ENCODE results near the gene DIPK1C. TPM values are rescaled to one million over a fixed set of nuclear protein-coding genes. Genes with fewer than 3 reads are reported as not detected.
A peak's percentile ranks its signal among the peaks of the same experiment; 100 is the strongest.

The DIPK1C gene
- total and polyA plus RNA-seq, 9 donors, result 6.1 to 18.1 (median 13.2) TPM

DNA sequence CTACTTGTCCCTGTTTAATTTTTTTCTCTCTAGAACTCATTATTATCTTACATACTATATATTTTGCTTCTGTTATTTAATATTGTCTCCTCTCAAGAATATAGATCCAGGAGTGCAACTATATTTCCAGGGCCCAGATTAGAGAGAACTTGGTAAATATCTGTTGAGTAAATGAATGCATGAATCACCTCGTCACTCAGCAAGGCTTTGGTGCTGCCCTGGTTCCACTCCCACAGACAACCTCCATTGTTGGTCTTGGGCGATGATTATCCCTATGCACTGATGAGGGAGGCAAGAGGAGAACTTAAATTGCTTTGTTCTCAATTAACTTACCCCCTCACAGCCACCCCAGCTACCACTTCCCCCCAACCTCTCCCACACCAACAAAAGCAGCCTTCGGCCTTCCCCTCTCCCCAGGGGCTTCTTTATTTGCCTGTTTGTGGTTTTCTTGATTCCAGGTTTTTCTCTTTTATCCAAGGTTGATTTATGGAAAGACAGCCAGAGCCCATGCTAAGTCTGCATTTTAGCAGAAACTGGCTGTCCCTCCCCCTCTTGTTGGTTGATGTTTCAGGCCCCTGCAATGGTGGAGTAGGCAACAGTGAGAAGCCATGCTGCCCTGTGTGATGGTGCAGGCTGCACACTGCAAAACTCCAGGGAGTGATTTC, 17.0 kb upstream of the DIPK1C start:
- no peak for DNase-seq
- Histone ChIP-seq H3K27ac (ENCODE audit: low read length) (no peak overlapping the region), H3K27me3 (ENCODE audit: control insufficient read depth, insufficient read depth, low read length) (peaks cover 5% of the 10 kb centered on the region), H3K4me1 (ENCODE audit: control insufficient read depth, insufficient read depth, low read length) (no peaks in the 10 kb centered on the region), H3K4me3 (ENCODE audit: low read length) (no peak overlapping the region), H3K9me3 (replicated peaks; ENCODE audit: control insufficient read depth, low read depth, low read length) (no peaks in the 10 kb centered on the region), H3K36me3 (ENCODE audit: control insufficient read depth, insufficient read depth, low read length) (no peaks in the 10 kb centered on the region)
- WGBS (ENCODE audit: insufficient coverage), result no CpG with 5 or more reads among the region's 3 CpGs

DNA sequence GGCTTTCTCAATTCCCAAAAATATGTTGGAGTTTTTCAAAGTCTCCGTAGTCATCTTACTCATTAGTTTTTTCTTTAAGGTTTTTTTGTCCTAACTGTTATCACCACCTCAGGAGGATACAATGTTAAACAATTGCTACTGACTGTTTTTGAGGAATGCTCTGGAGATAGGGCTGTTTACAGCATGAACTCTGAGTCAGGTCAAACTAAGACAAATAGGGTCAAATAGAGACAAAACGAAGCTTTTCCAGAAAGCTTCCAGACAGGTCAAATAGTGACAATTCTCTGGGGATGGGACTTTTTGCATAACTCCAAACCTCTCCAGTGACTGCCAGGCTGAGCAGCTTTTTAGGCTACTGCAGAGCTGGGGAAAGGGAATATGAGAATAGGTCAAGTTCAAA, 15.2 kb upstream of the DIPK1C start:
- Histone ChIP-seq H3K27ac (ENCODE audit: low read length) (no peak overlapping the region), H3K27me3 (ENCODE audit: control insufficient read depth, insufficient read depth, low read length) (peaks cover 5% of the 10 kb centered on the region), H3K9me3 (replicated peaks; ENCODE audit: control insufficient read depth, low read depth, low read length) (no peaks in the 10 kb centered on the region), H3K4me1 (ENCODE audit: control insufficient read depth, insufficient read depth, low read length) (peaks cover 2% of the 10 kb centered on the region), H3K4me3 (ENCODE audit: low read length) (no peak overlapping the region), H3K36me3 (ENCODE audit: control insufficient read depth, insufficient read depth, low read length) (no peaks in the 10 kb centered on the region)
- DNase-seq, result no peak
- 33% methylated on average over 1 of the region's 2 CpGs for WGBS (ENCODE audit: insufficient coverage)

DNA sequence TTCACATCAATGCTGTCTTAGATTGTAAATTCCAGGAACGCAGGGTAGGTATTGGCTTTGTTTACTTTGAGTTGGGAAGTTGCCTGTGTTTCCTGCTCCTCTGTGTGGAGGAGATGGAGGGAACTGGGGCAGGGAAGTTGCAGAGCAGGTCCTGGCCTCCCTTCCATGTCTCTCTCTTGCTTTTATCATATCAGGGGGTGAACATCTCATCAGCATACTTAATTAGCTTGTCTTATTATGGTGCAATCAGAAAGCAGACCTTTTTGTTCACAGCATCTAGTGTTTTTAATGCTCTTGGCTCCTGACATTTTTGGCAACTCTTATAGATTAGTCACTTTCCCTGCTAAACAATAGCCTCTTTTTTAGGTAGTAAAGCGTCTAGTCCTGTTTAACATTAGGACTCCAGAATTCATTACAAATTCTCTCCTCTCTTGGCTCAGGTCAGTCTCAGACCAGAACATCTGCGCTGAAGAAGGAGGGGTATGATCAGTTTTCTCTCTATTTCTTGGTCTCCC, 11.5 kb upstream of the DIPK1C start:
- H3K9me3 ChIP-seq (replicated peaks; ENCODE audit: control insufficient read depth, low read depth, low read length), result no peaks in the 10 kb centered on the region
- WGBS (ENCODE audit: insufficient coverage), result no CpG with 5 or more reads among the region's 3 CpGs
- no peaks in the 10 kb centered on the region for H3K27me3 ChIP-seq (ENCODE audit: control insufficient read depth, insufficient read depth, low read length)
- no peak overlapping the region for H3K4me3 ChIP-seq (ENCODE audit: low read length)
- H3K27ac ChIP-seq (ENCODE audit: low read length), result peak overlapping the region; percentile 72
- peak; percentile 96 for DNase-seq
- peaks cover 7% of the 10 kb centered on the region for H3K4me1 ChIP-seq (ENCODE audit: control insufficient read depth, insufficient read depth, low read length)
- no peaks in the 10 kb centered on the region for H3K36me3 ChIP-seq (ENCODE audit: control insufficient read depth, insufficient read depth, low read length)

DNA sequence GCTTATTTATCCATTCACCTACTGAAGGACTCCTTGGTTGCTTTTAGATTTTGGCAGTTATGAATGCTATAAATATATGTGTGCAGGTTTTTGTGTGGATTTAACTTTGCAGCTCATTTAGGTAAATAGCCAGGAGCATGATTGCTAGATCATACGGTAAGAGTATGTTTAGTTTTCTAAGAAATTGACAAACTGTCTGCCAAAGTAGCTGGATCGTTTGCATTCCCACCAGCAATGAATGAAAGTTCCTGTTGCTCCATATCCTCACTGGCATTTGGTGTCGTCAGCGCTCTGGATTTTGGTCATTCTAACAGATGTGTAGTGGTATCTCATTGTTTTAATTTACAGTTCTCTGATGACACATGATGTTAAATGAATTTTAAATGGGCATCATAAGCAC, 8.7 kb upstream of the DIPK1C start:
- no peak for DNase-seq
- peaks cover 10% of the 10 kb centered on the region for H3K27me3 ChIP-seq (ENCODE audit: control insufficient read depth, insufficient read depth, low read length)
- no peak overlapping the region for H3K4me3 ChIP-seq (ENCODE audit: low read length)
- H3K27ac ChIP-seq (ENCODE audit: low read length), result no peak overlapping the region
- peaks cover 17% of the 10 kb centered on the region for H3K4me1 ChIP-seq (ENCODE audit: control insufficient read depth, insufficient read depth, low read length)
- 53% methylated on average over 2 of the region's 4 CpGs for WGBS (ENCODE audit: insufficient coverage)
- no peaks in the 10 kb centered on the region for H3K36me3 ChIP-seq (ENCODE audit: control insufficient read depth, insufficient read depth, low read length)
- no peaks in the 10 kb centered on the region for H3K9me3 ChIP-seq (replicated peaks; ENCODE audit: control insufficient read depth, low read depth, low read length)

DNA sequence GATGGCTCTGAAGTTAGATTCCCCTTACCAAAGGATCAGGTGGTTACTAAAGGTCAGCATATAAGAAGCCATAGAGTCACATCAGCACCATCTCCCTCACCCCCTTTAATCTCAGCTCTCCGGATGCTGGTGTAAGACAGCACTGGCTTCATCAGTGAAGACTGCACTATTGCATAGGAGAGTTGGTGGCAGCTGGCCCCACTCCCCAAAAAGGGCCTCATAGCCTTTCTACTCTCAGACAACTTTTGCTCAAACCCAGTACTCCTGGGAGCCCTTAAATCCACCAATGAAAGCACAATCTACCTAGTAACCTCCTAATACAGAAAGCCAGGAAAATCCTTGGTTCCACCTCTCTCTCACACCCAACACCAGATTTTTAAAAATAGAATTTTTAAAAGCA, 6.9 kb upstream of the DIPK1C start:
- WGBS (ENCODE audit: insufficient coverage), result no CpG with 5 or more reads among the region's 1 CpG
- H3K4me3 ChIP-seq (ENCODE audit: low read length), result no peak overlapping the region
- peak; percentile 57 for DNase-seq
- no peaks in the 10 kb centered on the region for H3K36me3 ChIP-seq (ENCODE audit: control insufficient read depth, insufficient read depth, low read length)
- H3K9me3 ChIP-seq (replicated peaks; ENCODE audit: control insufficient read depth, low read depth, low read length), result no peaks in the 10 kb centered on the region
- peaks cover 23% of the 10 kb centered on the region for H3K4me1 ChIP-seq (ENCODE audit: control insufficient read depth, insufficient read depth, low read length)
- H3K27me3 ChIP-seq (ENCODE audit: control insufficient read depth, insufficient read depth, low read length), result peaks cover 17% of the 10 kb centered on the region
- peak overlapping the region; percentile 16 for H3K27ac ChIP-seq (ENCODE audit: low read length)

DNA sequence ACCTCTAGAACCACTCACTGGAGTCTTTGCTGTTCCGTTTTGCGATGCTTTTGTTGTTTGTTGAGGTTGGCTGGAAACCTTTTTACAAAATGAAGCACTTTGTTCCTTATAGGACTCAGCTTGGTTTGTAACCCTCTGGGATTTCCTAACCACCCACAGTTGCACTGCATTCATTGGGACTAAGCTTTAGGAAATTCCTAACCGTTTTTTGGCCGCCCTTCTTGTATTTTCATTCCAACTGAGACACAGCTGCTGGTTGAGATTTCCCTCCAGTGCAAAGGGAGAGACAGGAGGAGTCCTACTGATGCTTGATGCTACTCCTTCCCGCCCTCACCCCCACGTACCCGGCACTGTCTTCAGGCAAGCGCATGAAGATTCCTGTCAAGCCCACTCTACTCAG, 6.1 kb upstream of the DIPK1C start:
- Histone ChIP-seq H3K27ac (ENCODE audit: low read length) (peak overlapping the region; percentile 16), H3K27me3 (ENCODE audit: control insufficient read depth, insufficient read depth, low read length) (peaks cover 24% of the 10 kb centered on the region), H3K36me3 (ENCODE audit: control insufficient read depth, insufficient read depth, low read length) (no peaks in the 10 kb centered on the region), H3K4me3 (ENCODE audit: low read length) (no peak overlapping the region), H3K9me3 (replicated peaks; ENCODE audit: control insufficient read depth, low read depth, low read length) (no peaks in the 10 kb centered on the region), H3K4me1 (ENCODE audit: control insufficient read depth, insufficient read depth, low read length) (peaks cover 29% of the 10 kb centered on the region)
- DNase-seq, result peak; percentile 88
- 26% methylated on average over 5 of the region's 8 CpGs for WGBS (ENCODE audit: insufficient coverage)

DNA sequence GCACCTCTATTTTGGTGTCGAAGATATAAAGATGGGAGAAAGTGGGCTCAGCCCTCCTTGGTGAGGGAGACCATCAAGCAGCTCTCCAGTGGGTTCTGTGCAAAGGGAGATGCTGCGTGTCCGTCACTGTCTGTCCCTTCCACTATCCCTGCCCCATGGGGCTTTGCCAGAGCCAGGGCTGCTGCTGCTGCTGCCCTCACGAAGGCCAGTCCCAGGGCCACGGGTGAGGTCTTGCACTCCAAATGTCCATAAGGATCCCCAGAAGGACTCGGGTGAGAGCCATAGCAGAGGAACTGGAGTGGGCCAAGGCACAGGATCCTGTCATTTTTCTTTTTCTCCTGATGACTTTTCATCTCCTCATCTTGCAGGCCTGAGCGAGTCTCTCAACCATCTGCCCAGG, 3.7 kb upstream of the DIPK1C start:
- no peak for DNase-seq
- WGBS (ENCODE audit: insufficient coverage), result 81% methylated on average over 2 of the region's 7 CpGs
- Histone ChIP-seq H3K4me1 (ENCODE audit: control insufficient read depth, insufficient read depth, low read length) (peaks cover 47% of the 10 kb centered on the region), H3K27me3 (ENCODE audit: control insufficient read depth, insufficient read depth, low read length) (peaks cover 45% of the 10 kb centered on the region), H3K9me3 (replicated peaks; ENCODE audit: control insufficient read depth, low read depth, low read length) (no peaks in the 10 kb centered on the region), H3K4me3 (ENCODE audit: low read length) (no peak overlapping the region), H3K27ac (ENCODE audit: low read length) (peak overlapping the region; percentile 82), H3K36me3 (ENCODE audit: control insufficient read depth, insufficient read depth, low read length) (no peaks in the 10 kb centered on the region)

DNA sequence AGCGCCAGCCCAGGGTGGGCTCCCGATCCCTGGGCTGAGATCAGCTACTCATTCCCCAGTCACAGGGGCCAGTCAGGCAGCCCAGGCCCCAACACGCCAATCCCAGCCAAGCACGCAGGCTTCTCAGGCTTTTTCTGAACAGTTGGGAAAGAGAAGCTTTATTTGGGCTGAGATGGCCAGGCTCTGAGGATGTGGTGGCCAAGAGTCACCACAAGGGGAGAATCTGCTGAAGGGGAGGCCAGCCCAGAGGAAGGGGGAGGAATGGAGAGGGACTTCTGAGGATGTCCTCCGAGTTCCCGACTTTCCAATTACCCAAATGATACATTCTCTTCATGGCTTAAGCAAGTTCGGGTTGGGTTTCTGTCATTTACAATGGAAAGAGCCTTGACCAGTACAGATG, 2.8 kb upstream of the DIPK1C start:
- H3K4me3 ChIP-seq (ENCODE audit: low read length), result no peak overlapping the region
- 29% methylated on average over 2 of the region's 7 CpGs for WGBS (ENCODE audit: insufficient coverage)
- H3K4me1 ChIP-seq (ENCODE audit: control insufficient read depth, insufficient read depth, low read length), result peaks cover 47% of the 10 kb centered on the region
- no peaks in the 10 kb centered on the region for H3K9me3 ChIP-seq (replicated peaks; ENCODE audit: control insufficient read depth, low read depth, low read length)
- H3K27me3 ChIP-seq (ENCODE audit: control insufficient read depth, insufficient read depth, low read length), result peaks cover 51% of the 10 kb centered on the region
- H3K36me3 ChIP-seq (ENCODE audit: control insufficient read depth, insufficient read depth, low read length), result no peaks in the 10 kb centered on the region
- DNase-seq, result peak; percentile 94
- H3K27ac ChIP-seq (ENCODE audit: low read length), result peak overlapping the region; percentile 82

DNA sequence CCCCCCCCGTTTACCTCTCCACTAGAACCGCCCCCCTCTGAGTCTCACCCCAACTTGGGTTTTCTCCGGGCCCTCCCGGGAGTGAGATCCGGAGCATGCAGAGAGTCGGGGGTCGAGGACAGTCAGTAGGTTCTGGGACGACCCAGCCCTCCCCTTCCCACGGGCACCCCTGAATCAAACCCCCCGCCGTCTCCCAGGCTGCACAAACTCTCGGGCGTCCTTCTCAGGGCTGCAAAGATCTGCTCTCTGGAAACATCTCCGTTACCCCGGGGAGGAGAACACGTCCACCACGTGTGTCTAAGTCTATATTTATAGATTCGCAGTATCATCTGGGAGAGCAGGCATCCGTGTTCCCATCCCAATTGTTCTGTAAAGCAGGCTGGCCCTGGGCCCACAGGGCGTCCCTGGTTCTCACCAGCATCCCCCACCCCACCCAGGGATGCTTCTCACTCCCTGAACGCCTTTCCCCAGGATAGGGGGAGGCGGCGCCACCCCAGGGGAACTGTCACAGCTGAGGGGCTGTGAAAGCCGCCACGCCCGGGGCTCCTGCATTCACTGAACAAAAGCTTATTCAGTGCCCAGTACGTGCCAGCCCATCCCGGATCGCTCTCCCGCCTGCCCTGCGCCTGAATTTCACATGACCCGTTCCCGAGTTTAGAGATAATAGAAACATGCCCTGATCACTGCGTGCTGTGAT, 765 bp upstream of the DIPK1C start:
- 20% methylated on average over 23 of the region's 34 CpGs for WGBS (ENCODE audit: insufficient coverage)
- Histone ChIP-seq H3K27me3 (ENCODE audit: control insufficient read depth, insufficient read depth, low read length) (peaks cover 62% of the 10 kb centered on the region), H3K9me3 (replicated peaks; ENCODE audit: control insufficient read depth, low read depth, low read length) (no peaks in the 10 kb centered on the region), H3K4me3 (ENCODE audit: low read length) (peak overlapping the region; percentile 17), H3K27ac (ENCODE audit: low read length) (peak overlapping the region; percentile 29), H3K36me3 (ENCODE audit: control insufficient read depth, insufficient read depth, low read length) (no peaks in the 10 kb centered on the region), H3K4me1 (ENCODE audit: control insufficient read depth, insufficient read depth, low read length) (peaks cover 35% of the 10 kb centered on the region)
- DNase-seq, result peak; percentile 63

DNA sequence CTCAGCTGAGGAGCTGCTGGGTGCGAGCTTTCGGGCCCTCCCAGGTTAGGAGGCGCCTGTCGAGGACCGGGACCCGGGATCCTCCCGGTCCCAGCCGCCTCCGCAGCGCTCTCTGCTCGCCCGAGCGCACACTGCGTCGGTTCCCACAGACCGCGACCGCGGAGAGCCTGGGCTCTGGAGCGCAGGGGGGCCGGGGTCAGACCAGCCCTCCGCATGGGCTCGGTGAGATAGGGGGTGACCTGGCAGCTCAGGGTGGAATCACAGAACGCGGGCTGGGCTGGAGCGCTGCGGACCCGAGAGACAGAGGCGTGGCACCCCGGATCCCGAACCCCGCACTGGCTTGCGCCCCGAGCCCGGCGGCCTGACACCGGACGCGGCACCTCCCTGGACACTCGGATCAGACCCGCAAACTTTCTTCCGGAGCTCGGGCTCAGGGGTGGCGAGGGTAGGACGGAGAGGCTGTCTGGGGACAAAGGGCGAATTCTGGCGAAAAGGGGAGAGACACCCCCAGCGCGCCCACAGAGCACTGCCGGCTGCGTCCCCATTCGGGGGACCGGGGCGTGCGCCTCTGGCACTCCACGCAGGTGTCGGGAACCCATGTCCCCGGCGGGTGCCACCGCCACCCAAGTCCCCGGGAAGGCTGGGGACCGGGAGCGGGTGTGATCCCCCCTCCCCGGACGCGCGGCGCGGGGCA, 612 bp downstream of the DIPK1C start:
- under 1% methylated on average over 69 of the region's 69 CpGs for WGBS (ENCODE audit: insufficient coverage)
- DNase-seq, result peak; percentile 45
- H3K27me3 ChIP-seq (ENCODE audit: control insufficient read depth, insufficient read depth, low read length), result peaks cover 67% of the 10 kb centered on the region
- peaks cover 34% of the 10 kb centered on the region for H3K4me1 ChIP-seq (ENCODE audit: control insufficient read depth, insufficient read depth, low read length)
- no peaks in the 10 kb centered on the region for H3K9me3 ChIP-seq (replicated peaks; ENCODE audit: control insufficient read depth, low read depth, low read length)
- H3K4me3 ChIP-seq (ENCODE audit: low read length), result peak overlapping the region; percentile 58
- peak overlapping the region; percentile 47 for H3K27ac ChIP-seq (ENCODE audit: low read length)
- H3K36me3 ChIP-seq (ENCODE audit: control insufficient read depth, insufficient read depth, low read length), result no peaks in the 10 kb centered on the region
